DND-41 (cell line): ENCODE results near the gene FSD2.

Experiments
- ATAC-seq: fragments of 200-7000 bp; cut with Tn5 transposase; 3 replicates; pipeline ENCODE4 v1.9.1; 2021; ENCODE audit warnings: low read depth; ENCODE audit not compliant: insufficient read depth
- DNase-seq: peaks from one replicate; pipeline ENCODE4 v3.0.0-alpha.2; 2020
- H2AFZ ChIP-seq: 2 replicates; pipeline ENCODE4 v1.6.0; 2012; ENCODE audit warnings: low read depth, low read length
- H3K27ac ChIP-seq: 2 replicates; pipeline ENCODE4 v1.5.1; 2012; ENCODE audit warnings: low read length, inconsistent platforms
- H3K27me3 ChIP-seq: fragments of 200-600 bp; sonication (generic); 2 replicates; pipeline ENCODE4 v1.6.0; 2012; ENCODE audit warnings: low read length, mild to moderate bottlenecking, inconsistent platforms; ENCODE audit not compliant: insufficient read depth, poor library complexity
- H3K36me3 ChIP-seq: 2 replicates; pipeline ENCODE4 v1.5.1; 2012; ENCODE audit warnings: low read length, inconsistent platforms; ENCODE audit not compliant: insufficient read depth
- H3K4me1 ChIP-seq: 2 replicates; pipeline ENCODE4 v1.5.1; 2012; ENCODE audit warnings: mild to moderate bottlenecking, low read length; ENCODE audit not compliant: insufficient read depth
- H3K4me2 ChIP-seq: 2 replicates; pipeline ENCODE4 v1.6.0; 2012; ENCODE audit warnings: mild to moderate bottlenecking, moderate library complexity, low read length, inconsistent platforms; ENCODE audit not compliant: insufficient read depth
- H3K4me3 ChIP-seq, 2 experiments: fragments of 200-600 bp in 1 of 2; shearing (Covaris generic) in 1 of 2; 2 replicates each; pipeline ENCODE4 v1.5.1; 2012 to 2016; ENCODE audit warnings: inconsistent platforms in 2 of 2, low read length in 2 of 2, mild to moderate bottlenecking in 2 of 2, low read depth in 1 of 2, moderate library complexity in 1 of 2
- H3K79me2 ChIP-seq: 2 replicates; pipeline ENCODE4 v1.6.0; 2012; ENCODE audit warnings: low read length, inconsistent platforms; ENCODE audit not compliant: insufficient read depth
- H3K9ac ChIP-seq: 2 replicates; pipeline ENCODE4 v1.6.0; 2012; ENCODE audit warnings: low read depth, mild to moderate bottlenecking, inconsistent platforms, low read length, moderate library complexity
- H3K9me3 ChIP-seq: 2 replicates; pipeline ENCODE4 v1.5.1; 2012; ENCODE audit warnings: low read length, moderate library complexity, mild to moderate bottlenecking, inconsistent platforms; ENCODE audit not compliant: insufficient read depth, severe bottlenecking
- H4K20me1 ChIP-seq: 2 replicates; pipeline ENCODE4 v1.6.0; 2012; ENCODE audit warnings: low read length; ENCODE audit not compliant: insufficient read depth
- CTCF ChIP-seq: IDR thresholded peaks from 2 replicates; pipeline ENCODE4 v1.5.1; 2012; ENCODE audit warnings: borderline replicate concordance, low read length, moderate library complexity, mild to moderate bottlenecking; ENCODE audit not compliant: poor library complexity, severe bottlenecking; ENCODE audit errors: extremely low read depth
- EZH2 ChIP-seq: IDR thresholded peaks from 3 replicates; pipeline ENCODE4 v1.6.1; 2012; ENCODE audit warnings: borderline replicate concordance, low read depth, mild to moderate bottlenecking, moderate library complexity, low read length, inconsistent platforms; ENCODE audit not compliant: severe bottlenecking

FSD2 gene

DNA sequence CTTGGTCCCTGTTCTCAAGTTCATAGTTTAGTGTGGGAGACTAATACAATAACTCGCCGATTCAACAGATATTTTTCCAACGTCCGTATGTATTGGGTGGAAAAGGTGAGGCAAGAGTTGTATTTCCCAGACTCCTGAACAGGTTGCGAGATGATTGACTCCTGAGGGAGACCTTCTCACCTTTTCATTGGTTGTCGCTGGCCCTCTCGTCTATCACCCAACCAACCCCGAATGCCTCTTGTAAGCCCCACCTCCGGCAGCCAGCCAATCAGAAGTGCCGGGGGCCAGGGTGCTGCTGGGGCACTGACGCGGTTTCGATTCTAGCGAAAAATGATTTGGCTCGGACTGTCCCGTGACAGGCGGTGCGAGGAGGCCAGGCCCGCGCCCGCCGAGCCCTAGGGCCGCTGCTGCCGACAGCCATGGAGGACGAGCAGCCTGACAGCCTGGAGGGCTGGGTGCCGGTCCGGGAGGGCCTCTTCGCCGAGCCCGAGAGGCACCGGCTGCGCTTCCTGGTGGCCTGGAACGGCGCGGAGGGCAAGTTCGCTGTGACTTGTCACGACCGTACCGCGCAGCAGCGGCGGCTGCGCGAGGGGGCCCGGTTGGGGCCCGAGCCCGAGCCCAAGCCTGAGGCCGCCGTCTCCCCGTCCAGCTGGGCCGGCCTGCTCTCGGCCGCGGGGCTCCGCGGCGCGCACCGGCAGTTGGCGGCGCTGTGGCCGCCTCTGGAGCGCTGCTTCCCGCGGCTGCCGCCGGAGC, 3.6 kb upstream of the FSD2 start, which contains the start of gene WHAMM:
Gene WHAMM (plus strand): TSS at position 321 of the 753 bp plus-strand sequence. CDS start 99 bp downstream, at position 420.
- Histone ChIP-seq H3K36me3 (peaks cover 21% of the 10 kb centered on the region), H2AFZ (peak within 1 kb of the TSS; percentile 88), H3K4me3 (peak within 1 kb of the TSS; percentile 95), H3K79me2 (peaks cover 45% of the 10 kb centered on the region), H4K20me1 (peaks cover 15% of the 10 kb centered on the region; the same call in 1 of the 2 replicates), H3K27ac (peak within 1 kb of the TSS; percentile 90), H3K4me1 (peaks cover 26% of the 10 kb centered on the region), H3K9ac (peak within 1 kb of the TSS; percentile 95), H3K9me3 (no peaks in the 10 kb centered on the region), H3K4me2 (peak within 1 kb of the TSS; percentile 66), H3K27me3 (no peaks in the 10 kb centered on the region)
- DNase-seq (peak; percentile 95), ATAC-seq (peak; percentile 98)
- TF ChIP-seq CTCF (peak; percentile 24), EZH2 (no peak)

GRCh38 chr15:82808634-82809041, 2.8 kb upstream of the FSD2 start:
- Histone ChIP-seq H4K20me1 (peaks cover 11% of the 10 kb centered on the region; the same call in 1 of the 2 replicates), H3K9me3 (no peaks in the 10 kb centered on the region), H3K4me1 (peaks cover 26% of the 10 kb centered on the region), H3K36me3 (peaks cover 13% of the 10 kb centered on the region), H3K4me3 (peak overlapping the region in 1 of 2 experiments; percentile 95; a peak in 2 of 4 replicates), H3K27me3 (no peaks in the 10 kb centered on the region), H3K4me2 (peak overlapping the region; percentile 66), H2AFZ (peak overlapping the region; percentile 80), H3K9ac (no peak overlapping the region), H3K79me2 (peaks cover 40% of the 10 kb centered on the region), H3K27ac (no peak overlapping the region)
- no peak for DNase-seq
- no peak for TF ChIP-seq CTCF
- no peak for TF ChIP-seq EZH2
- ATAC-seq = no peak

DNA sequence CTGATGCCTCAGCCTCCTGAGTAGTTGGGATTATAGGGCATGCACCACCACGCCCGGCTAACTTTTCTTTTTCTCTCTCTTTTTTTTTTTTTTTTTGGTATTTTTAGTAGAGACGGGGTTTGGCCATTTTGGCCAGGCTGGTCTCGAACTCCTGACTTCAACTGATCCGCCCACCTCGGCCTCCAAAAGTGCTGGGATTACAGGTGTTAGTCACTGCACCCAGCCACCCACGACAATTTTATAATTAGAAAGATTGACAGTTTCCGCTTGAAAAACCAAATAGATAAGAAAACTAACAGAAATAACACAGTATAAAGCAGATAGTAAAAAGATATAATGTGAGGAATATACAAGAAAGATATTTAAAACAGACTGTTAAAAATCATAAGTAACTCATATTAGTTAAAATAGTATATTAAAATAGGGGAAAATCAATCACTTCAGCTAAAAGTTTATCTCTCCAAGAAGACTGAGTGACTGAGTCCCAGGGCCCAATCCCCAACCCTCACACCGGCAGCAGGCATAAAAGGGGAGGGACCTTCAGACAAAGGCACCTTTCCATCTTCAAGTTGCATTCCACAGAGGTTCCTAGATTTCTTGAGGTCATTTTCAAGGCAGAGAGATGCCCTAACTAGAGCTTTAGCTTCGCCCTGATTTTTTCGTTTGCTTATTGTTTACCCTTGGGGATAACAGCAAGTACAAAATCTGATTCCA, 2.2 kb upstream of the FSD2 start:
- H2AFZ ChIP-seq = peak overlapping the region; percentile 80
- H3K9ac ChIP-seq = no peak overlapping the region
- H3K4me2 ChIP-seq = no peak overlapping the region
- H3K27ac ChIP-seq = no peak overlapping the region
- peaks cover 11% of the 10 kb centered on the region; the same call in 1 of the 2 replicates for H4K20me1 ChIP-seq
- no peak for TF ChIP-seq EZH2
- TF ChIP-seq CTCF = no peak
- H3K4me3 ChIP-seq = no peak overlapping the region
- no peaks in the 10 kb centered on the region for H3K9me3 ChIP-seq
- H3K27me3 ChIP-seq = peaks cover 2% of the 10 kb centered on the region
- H3K36me3 ChIP-seq = peaks cover 8% of the 10 kb centered on the region
- H3K79me2 ChIP-seq = peaks cover 36% of the 10 kb centered on the region
- no peak for DNase-seq
- ATAC-seq = no peak
- peaks cover 26% of the 10 kb centered on the region for H3K4me1 ChIP-seq
